ENCODE data around the gene SLC6A20. TPM values are rescaled to one million over a fixed set of nuclear protein-coding genes. Genes with fewer than 3 reads are reported as not detected.
A peak's percentile ranks its signal among the peaks of the same experiment; 100 is the strongest.

SLC6A20 gene
- total RNA-seq, 1 donor from 2014 or later, result 0.50 TPM

- no peak for DNase-seq (ENCODE audit: low read depth)
Observed at GRCh38 chr3:45802146-45802545, 5.8 kb upstream of the SLC6A20 start.

DNA sequence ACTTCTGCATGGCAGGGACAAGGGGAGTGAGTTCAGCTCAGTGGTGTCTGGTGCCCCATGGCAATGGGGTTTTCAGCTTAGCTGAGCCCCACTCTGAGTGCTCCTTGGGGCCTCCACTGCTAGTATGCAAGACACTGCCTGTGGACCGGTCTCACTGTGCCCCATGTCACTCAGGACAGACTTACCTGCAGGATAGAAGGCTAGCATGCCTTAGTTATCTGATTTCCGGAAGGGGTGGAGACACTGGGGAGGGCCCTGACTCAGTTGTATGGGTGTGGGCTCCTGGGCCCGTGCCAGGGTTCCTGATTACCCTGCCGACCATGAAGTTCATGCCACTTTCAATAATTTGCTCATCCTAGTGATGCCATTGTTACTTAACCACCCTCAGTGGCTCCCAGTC lies 4.3 kb upstream of the SLC6A20 start:
- DNase-seq (ENCODE audit: low read depth), result no peak

- no peak for DNase-seq (ENCODE audit: low read depth)
Observed at GRCh38 chr3:45799586-45799985, 3.2 kb upstream of the SLC6A20 start.

GRCh38 chr3:45798034-45798433 lies 1.7 kb upstream of the SLC6A20 start:
- no peak for DNase-seq (ENCODE audit: low read depth)

DNA sequence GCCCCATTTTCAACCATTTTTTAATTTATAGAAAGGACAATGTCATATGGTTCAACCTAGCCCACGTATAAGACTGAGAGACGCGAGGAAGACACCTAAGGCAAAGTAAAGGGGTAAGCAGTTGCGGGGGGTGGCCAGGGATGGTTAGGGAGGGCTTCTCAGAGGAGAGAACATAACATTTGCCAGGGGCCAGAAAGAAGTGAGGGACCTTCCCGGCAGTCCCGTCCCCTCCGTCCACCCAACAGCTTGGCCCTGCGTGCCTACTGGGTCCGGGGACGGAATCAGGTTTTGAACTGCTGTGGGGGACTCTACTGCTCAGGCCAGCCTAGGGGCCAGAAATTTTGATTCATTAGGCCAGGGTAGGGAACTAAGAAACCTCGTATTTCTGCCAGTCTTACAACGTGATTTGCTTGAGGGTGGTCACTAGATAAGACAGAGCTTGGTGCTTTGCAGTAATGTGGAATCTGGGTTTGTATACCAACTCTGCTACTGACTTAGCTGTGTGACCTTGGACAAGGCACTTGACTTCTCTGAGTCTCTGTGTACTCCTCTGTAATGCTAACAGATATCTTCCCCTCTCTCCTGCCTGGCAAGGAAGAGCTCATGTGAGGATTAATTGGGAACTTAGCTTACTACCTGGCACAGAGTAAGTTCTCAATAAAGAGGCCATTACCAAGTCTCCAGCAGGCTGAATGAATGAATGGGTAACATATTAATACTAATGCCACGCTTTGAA lies 734 bp upstream of the SLC6A20 start:
- no peak for DNase-seq (ENCODE audit: low read depth)

- DNase-seq (ENCODE audit: low read depth), result no peak
Observed at GRCh38 chr3:45795509-45795881, 841 bp downstream of the SLC6A20 start.

DNA sequence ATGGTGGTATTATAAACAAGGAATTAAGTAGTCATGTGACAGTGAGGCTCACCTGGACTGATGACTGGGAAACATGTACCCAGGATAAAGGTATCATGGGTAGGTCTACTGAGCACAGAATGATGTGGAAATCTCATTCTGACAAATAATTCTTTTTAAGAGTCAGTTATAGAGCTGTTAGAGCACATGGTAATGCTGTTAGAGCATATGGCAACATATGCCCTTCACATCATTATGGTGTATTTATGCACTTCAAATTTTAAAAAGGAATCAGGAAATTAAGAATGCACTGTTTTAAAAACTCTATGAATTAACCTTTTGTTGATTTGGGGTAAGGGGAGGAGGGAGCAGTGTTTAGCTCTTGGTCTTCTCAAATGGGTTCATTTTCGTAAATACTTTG lies 1.7 kb downstream of the SLC6A20 start:
- no peak for DNase-seq (ENCODE audit: low read depth)

- DNase-seq (ENCODE audit: low read depth), result no peak
Observed at GRCh38 chr3:45794177-45794560, 2.2 kb downstream of the SLC6A20 start.

DNA sequence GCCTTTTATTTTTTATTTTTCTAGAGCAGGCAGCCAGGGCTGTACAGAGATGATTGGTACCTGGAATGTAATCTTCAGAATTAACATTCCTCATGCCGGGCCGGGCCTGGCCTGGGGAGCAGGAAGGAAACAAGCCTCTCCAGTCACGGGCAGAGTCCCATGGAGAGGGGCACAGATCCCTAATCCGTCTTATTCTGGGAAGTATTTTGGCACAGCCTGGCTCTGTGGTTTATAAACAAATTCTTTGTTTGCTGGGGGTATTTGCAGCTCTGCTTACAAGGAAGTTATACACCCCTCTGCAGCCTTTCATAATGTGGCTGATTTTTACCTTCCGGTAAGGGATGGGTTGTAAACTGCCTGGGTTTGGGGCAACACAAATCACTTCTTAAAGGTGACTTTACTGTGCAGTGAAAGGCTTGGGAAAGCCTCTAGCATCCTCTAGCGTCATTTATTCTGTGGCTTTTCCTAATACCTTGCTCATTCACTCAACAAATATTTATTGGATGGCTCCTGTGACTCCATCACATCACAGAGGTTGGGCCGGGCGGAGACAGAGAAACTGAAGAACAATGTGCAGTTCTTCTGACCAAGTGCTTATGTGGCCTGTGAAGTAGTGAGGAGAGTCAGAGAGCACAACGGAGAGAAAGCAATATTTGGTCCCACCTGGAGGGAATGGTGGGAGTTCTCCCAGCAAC lies 2.7 kb downstream of the SLC6A20 start:
- peak; percentile 45 for DNase-seq (ENCODE audit: low read depth)

- no peak for DNase-seq (ENCODE audit: low read depth)
Observed at GRCh38 chr3:45792516-45793172, 3.7 kb downstream of the SLC6A20 start.

DNA sequence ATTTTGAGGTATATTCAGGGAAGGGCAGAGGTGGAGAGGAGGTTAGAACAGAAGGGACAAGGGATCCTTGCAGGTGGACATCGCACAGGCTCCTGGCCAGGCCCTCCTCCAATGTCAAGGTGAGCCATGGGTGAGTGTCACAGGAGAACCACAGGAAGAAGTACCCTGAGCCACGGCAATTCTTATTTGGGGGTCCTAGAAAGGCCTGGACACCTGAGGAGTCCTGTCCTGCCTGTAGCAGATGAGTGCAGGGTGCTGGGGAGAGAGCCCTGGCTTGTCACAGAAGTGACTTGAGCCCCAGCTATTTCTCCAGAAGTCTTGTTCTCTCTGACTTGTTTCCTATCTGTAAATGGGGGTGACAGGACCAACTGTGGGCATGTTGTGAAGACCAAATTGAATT lies 4.3 kb downstream of the SLC6A20 start:
- no peak for DNase-seq (ENCODE audit: low read depth)

DNA sequence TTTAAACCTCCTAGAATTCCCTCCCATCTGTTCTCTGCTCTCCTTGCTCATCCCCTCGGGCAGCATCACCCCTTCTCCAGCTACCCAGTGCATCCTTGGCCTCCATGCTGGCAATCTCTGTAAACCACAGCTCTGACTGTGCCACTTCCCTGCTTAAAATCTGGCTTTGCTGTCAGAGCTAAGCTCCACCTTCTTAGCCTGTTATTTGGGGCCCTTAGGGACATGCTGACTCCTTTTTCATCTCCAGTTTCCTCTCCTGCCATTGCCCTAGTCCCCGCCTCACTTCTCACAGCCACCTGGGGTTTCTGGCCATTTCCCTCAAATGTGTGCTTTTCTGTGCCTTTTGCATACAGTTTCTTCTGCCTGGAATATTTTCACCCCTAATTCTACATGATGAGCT lies 5.7 kb downstream of the SLC6A20 start:
- DNase-seq (ENCODE audit: low read depth), result no peak

DNA sequence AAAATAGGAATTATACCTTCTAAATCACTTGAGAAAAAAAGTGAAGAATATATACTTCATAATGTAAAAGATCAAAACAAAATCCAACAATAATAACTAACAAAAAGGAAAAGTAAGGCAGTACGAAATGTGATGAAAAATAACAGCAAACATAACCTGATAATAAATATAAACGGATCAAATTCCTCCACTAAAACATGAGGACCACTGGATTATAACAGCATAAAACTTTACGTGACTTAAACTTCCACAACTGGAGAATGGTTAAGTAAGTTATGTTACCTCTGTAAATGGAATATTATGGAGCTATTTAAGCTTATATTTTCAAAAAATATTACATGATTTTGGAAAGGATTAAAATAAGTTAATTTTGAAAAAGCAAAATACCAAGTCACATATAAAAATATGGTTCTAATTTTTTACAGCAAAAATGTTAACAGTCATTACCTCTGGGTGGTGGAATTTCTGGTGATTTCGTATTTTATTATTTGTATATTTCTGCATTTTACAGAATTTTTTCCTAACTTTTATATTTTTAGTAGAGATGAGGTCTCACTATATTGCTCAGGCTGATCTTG lies 7.0 kb downstream of the SLC6A20 start:
- no peak for DNase-seq (ENCODE audit: low read depth)

DNA sequence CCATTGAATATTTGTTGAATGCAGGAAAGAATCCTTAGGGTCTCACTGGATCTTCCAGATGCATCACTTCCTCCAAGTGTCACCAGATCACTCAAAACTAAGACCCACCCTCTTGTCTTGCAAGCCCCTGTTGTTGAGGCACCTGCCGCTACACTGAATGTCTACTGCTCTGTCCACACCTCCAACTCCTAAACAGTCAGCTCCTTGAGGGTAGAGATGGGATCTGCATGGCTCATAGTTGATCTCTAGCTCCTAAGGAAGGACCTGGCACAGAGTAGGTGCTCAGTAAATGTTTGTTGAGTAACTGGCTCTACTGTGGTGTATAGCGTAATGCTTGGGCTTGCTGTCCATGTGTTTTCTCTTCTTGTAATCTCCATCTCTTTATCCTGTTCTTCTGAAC lies 8.8 kb downstream of the SLC6A20 start:
- no peak for DNase-seq (ENCODE audit: low read depth)

GRCh38 chr3:45786801-45787495 lies 9.4 kb downstream of the SLC6A20 start:
- DNase-seq (ENCODE audit: low read depth), result no peak

DNA sequence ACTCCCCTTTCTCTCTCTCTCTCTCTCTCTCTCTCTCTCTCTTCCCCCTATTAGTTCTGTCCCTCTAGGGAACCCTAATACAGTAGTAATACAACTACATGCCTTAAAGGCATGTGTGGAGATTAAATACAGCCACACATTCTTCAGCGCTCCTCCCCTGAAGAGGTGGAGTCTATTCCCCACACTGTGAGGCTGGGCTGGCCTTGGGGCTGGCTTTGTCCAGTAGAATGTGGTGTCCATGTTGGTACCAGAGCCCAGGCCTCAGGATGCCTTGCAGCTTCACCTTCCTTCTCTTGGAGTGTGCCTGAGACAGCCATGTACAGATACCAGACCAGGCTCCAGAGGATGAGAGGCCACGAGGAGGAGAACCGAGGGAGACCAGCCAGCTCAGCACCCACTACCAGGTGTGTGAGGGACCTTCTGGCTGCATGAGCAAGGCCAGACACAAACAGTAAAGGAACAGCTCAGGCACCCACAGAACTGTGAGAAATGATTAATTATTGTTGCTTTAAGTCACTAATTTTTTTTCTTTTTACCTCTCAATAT lies 10.7 kb downstream of the SLC6A20 start:
- DNase-seq (ENCODE audit: low read depth), result no peak

GRCh38 chr3:45783667-45784066 lies 12.7 kb downstream of the SLC6A20 start:
- DNase-seq (ENCODE audit: low read depth), result no peak

GRCh38 chr3:45782381-45782780 lies 14.0 kb downstream of the SLC6A20 start:
- DNase-seq (ENCODE audit: low read depth), result no peak

- DNase-seq (ENCODE audit: low read depth), result no peak
Observed at GRCh38 chr3:45781841-45782240, 14.5 kb downstream of the SLC6A20 start.

GRCh38 chr3:45781271-45781670 lies 15.1 kb downstream of the SLC6A20 start:
- DNase-seq (ENCODE audit: low read depth), result no peak

- DNase-seq (ENCODE audit: low read depth), result no peak
Observed at GRCh38 chr3:45779746-45780735, 16.3 kb downstream of the SLC6A20 start.
